Stromal cell of bone marrow (primary cell): ENCODE results near the gene GAS6.
A peak's percentile ranks its signal among the peaks of the same experiment; 100 is the strongest.
"Not testable (repeated sequence)": the region's sequence is repeated elsewhere in the genome, so short reads cannot be mapped to it uniquely, and the experiment has no call there.

Experiments used
- DNase-seq: peaks from one replicate; pipeline ENCODE4 v3.0.0-alpha.2; 2012; ENCODE audit warnings: low read depth

The GAS6 gene

DNA sequence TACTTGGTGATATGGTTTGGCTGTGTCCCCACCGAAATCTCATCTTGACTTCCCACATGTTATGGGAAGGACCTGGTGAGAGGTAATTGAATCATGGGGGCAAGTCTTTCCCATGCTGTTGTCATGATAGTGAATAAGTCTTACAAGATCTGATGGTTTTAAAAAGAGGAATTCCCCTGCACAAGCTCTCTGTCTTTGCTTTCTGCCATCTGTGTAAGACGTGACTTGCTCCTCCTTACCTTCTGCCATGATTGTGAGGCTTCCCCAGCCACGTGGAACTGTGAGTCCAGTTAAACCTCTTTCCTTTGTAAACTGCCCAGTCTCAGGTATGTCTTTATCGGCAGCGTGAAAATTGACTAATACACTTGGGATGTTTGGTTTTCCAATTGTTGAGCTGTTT, 4.0 kb upstream of the GAS6 start:
- DNase-seq: not testable (repeated sequence)

DNA sequence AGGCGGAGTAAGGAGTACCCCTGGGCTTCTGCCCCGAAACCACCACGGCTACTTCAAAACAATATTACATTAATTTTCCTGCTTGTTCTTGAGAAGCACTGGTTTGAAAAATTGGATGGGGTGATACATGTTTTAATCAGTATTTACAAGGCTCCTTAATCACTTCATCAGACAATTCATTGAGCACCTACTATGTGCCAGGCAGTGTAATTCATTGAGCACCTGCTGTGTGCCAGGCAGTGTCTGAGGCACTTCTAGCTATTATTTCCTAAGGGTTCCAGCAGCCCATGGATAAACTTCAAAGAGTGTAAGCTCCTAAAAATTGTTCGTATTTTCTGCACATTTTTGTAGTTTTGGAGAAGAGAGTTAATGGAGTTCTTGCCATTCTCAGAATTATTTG, 1.6 kb upstream of the GAS6 start:
- no peak for DNase-seq

DNA sequence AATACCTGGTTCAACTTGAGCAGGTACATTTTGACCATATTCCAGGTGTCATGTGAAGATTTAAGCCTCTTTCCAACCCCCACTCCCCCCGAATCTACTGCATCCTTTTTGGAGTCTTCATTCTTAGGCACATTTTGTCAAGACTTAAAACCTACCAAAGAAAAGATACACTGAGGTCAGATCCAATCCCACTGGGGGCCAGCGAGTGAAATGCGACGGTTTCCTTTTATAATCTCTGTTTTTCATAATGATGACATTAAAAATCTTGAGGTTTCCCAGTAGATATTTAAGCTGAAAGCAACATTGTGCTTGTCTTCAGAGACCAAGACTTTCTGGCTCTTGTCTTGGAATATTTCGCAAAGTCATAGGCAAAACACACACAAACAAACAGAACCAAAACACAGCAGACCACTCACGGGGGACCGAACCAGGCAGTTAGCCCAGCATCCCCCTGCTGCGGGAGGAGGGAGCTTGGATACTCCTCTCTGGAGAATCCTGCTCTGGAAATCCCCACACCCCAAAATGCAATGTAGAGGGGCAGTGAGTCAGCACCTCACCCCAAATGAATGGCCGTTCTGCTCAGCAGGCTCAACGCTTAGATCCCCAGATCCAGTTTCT, 506 bp upstream of the GAS6 start:
- DNase-seq: no peak

DNA sequence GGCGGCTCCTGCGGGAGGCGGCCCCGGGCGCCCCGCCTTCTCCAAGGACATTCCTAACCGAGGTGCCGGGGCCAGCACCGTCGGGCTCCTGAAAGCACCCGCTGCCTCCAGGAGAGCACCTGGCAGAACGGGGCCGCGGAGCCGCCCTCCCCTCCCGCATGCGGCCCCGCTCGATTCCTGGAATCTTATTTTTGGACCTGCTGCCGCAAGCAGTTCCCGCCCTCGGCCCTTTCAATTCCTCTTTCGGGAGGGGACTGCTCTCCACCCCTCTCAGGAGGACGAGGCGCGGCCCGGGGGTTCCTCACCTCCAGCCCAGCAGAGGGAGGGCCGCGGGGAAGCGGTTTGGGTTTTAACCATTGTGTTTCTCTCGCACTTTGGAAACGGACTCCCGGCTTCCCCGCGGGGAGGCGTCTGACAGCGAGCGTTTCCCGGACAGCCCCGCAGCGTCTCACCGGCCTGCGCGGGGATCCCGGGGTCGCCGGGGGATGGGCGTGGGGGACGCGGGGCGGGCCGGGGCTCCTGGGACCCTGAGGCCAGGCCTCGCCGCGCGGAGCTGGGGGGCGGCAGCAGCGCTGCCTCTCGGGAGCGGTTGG, 849 bp downstream of the GAS6 start:
- DNase-seq: no peak

DNA sequence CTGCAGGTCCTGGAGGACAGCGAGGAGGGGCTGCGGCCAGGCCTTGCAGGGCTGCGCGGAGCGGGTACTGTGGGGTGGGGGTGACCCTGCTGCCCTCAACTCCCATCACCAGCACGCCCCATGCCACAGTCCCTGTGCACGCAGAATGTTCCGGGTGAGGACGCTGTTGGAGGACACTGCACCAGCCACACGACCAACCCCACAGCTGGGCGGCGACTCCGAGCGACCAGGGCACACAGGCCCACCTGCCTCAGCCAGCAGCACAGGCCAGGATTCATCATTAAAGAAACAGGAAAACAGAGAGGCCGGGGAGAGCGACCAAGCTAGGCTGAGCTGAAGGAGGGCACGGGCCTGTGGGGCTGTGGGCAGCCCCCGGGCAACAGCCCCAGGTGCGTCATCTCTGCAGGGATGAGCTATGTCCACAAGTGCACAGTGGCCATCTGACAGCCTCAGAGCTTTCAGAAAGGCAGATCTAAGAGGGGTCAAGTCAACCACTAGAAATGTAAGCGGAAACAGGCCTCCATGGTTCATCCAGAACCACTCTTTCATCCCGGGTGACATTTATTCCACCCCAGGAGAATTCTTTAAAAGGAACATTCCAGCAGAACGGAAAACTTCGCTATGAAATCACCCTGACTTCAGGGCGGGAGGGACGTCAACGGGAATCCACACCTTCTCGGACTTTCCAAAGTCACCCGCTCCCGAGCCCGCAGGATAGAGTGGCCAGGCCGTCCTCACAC, 1.5 kb downstream of the GAS6 start:
- DNase-seq: no peak

DNA sequence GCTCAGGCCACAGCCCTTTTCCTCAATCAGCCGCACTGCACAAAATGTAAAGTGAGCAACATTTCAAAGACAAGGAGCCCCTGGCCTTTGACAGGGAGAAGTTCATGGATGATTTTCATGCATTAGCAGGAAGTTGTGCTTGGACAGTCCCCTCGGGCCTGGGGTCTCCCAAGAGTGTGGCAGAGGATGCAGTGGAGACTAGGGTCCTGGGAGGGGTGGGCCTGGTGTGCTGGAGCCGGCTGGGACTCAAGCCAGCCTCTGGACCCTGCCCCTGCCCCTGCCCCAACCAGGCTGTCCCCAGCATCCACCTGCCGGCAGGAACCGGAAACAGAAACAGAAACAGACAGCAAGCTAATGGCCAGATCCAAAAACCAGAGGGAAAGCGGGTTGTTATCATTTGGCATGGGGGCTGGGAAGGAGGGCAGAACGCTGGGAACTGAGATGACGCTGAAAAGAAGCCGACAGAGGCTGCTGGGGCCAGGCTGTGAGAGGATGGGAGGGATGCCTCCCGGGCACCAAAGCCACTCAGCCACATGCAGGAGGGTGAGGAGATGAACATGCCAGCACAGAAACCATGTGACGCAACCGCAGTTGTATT, 2.3 kb downstream of the GAS6 start:
- no peak for DNase-seq

DNA sequence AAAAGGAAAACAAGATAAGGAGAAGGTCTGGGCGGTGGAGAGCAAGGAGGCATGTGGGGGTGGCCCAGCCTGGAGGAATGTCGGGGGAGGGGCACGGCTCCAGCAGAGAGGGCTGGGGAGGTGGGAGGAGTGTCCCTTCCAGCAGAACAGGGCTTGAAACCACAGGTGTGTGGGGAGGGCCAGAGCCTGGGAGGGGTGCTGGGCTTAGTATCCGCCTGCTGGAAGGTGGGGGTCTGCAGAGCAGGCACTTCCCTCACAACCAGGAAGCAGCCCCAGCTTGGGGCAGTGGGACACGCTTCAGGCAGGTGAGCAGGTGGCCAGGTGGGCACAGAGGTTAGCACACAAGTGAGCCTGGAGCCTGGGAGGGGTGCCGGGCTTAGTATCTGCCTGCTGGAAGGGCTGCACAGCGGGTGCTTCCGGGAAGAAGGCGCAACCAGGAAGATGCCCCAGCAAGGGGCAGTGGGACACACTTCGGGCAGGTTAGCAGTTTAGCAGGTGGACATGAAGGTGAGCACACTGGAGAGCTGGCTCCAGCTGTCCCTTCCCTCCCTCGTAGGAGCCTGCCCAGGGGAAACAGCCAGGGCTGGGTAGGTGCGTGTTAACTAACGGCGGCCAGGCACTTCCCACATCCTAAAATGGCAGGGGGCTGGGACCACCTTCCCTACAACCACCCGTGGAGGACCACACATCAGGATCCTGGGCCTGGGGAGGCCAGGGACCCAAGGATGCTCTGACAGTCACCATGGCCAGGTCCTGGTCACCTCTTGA, 3.0 kb downstream of the GAS6 start:
- no peak for DNase-seq

DNA sequence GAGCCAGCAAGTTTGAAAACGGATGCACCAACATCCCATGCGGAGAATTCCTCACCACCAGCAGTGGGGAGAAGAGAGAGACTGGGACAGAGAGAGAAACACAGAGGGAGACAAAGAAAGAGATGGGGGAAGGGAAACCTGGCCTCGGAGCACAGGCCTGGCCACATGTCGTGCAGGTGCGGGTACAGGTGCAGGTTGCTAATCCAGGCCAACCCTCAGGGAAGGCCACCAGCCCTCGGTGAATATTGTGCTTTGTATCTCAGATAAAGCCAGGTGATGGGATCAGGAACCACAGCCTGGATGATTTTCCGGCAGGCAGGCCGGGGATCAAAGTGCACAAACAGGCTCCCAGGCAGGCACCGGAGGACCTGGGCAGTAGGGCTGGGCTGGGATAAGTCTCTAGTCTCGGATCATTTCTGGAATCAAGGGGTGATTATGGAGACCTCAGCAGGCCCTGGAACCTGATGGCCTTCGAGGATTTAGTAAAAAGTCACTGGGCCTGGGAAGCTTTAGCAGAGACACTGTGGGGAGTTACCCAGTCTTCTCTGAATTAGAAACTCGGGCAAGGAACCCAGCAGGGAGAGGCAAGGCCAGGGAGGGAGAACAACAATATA, 3.7 kb downstream of the GAS6 start:
- no peak for DNase-seq

DNA sequence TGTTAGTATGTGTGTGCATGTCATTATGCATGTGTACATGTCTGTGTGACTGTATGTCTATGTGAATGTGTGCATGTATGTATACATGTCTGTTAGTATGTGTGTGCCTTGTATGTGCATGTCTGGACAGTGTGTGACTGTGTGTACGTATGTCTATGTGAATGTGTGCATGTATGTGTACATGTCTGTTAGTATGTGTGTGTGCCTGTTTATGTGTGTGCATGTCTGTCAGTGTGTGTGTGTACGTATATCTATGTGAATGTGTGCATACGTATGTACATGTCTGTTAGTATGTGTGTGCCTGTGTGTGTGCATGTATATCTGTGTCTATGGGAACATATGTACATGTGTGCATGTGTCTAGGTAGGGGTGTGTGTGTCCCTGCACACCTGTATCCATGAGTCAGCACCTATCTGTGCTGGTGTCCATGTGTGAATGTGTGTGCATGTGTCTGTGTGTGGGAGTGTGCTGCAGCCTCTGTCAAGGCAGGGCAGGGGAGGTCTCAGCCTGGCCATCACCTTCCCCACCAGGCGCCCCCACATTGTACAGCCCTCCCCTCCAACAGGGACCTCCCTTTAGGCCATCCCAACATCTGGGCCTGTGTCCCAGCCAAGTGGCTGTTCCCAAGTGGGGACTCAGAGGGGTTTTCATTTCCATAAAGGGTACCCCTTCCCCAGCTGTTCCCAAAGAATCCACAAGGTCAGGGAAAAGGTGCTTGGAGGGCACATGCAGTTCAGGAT, 4.4 kb downstream of the GAS6 start:
- no peak for DNase-seq

DNA sequence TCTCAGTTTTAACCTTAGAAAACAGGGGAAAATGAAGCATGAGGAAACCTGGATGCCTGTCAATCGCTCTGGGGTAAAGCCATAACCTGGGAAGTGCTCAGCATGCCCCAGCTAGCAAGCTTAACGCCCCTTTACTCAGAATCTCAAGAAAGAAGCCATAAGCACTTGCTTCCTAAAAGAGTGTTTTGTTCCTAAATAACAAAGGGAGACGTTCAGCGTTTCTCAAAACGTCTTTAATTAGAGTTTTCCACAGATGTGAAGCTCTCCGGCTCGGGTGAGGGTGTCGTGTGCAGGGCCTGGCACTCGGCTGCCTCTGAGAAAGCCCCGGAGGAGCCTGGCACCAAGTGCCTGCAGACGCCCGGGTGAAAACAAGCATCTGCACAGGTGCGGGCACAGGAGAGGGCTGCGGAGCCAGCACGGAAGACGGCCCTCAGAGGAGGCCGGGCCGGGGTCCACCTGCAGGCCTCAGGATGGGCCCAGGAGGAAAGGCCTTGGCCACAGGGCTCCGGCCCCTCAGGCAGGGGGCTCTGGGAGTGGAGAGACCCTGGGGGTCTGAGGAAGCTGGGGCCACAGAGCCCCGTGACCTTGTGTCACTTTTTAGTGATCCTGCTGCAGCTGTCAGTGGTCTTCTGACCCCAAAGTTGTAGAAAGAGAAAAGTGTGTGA, 6.2 kb downstream of the GAS6 start:
- DNase-seq: no peak

DNA sequence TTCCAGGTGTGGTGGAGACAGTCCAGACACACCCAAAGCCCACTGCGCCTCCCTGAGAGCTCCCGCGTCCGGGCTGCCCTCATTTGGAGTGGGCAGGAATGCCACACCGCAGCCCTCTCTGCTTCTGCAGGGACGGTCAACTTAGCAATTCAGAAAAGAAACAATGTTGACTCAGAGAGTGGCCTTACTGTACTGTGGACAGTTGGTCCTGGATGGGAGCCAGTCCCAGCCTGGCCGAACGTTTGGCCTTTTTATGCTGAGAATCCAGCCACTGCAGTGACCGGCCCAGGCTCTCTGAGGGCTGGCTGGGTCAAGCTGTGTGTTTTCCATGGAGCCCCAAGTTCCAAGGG, 7.2 kb downstream of the GAS6 start:
- DNase-seq: peak; percentile 52

DNA sequence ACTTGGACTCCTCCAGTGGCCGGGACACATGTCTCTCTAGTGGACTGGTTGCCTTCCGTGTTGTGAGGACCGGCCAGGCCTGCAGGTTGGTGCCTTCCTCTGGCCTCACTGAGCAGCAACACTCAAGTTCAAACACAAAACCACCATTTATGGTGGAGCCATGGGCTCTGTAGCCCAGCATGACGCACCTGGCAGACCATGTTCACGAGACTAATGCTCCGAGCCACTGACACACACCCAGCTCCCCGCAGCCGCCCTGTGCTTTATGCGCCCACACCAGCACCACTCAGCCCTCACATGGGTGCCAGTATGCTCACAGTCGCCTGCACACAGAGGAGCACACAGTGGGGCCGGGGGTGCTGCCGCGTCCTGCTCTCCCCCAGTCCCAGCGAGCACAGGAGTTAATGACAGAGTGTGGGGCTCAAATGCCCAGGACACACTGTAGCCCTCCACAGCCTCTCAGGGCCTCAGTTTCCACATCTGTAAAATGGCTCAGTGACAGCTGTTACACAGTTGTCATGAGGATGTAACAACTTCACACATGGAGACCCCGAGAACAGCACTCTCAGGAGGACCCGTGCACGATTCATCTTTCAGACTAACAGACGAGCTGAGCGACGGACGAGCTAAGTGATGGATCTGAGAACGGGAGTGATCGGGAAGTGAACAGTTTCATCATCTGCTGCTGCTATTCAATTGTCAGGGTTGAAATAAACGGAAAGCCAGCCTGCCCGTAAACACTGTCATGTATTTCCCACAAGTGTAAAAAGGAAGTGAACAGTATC, 7.8 kb downstream of the GAS6 start:
- DNase-seq: no peak

DNA sequence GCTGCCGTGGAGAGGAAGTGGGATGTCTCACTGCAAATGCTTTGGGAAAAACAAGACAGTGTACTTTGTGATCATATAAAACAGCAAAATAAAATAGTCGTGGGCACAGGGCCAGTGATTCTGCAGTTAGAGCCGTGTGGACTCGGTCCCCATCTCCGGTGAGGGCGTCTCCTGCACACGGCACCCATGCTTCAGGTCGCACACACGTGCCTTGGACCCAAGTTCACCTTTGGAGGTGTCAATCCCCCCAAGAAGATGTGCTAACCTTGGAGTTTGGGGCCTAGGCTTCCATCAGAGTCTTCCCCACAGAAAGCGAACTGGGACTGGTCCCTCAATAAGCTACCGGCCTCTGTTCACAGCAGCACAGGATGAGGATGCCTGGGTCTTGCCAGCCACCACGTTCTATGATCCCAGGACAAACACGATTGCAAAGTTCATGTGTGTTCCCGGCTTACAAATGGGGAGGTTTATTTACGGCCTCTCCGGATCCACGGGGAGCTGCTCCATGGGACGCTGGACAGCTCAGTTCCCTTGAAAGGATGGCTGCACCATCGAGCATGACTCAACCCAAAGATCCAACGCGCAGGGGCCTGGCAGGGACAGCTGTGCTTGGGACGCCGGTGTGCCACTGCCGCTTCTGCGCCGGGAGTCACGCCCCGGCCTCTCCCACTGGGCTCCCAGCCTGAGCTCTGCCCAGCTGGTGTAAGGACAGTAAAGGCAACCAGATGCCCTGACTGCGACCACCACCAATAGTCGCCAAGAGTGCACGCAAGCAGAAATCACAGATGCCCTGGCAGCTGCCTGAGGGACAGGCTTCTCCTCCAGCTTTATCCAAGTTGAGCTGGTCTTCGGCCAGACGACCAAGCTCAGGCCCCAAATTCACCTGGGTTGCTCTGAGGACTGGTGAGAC, 8.6 kb downstream of the GAS6 start:
- no peak for DNase-seq

DNA sequence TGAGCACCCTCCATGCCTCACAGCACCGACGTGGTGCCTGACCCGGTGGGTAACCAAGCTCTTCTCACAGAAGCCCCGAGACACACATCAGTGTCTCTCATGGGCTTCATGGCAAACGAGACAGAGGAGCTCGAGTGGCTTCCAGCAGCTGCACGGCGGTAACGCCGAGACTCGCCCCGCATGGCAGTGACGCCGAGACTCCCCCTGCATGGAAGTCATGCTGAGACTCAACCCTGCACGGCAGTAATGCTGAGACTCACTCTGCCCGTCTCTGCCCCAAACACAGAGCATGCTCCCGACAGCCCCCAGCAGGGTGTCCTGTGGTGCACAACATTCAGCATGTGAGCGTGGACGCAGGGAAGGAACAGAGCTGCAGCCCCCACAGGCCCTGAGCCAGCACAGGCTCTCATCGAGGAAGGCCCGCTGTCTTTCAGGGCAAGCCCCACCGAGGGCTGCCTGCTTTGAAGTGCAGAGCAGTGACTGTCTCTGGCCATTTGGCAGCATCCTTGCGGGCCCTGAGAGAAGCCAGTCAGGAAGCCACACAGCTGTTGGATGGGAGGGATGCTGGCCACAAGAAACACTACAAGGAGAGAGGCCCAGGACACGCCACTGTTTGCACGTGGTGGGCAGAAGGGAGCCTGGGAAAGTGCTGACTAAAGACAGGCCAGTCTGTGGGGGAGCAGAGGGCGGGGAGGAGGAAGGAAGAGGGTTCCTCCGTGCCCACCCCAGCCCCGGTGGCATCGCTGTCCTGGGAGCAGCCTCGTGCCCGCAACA, 9.5 kb downstream of the GAS6 start:
- no peak for DNase-seq

DNA sequence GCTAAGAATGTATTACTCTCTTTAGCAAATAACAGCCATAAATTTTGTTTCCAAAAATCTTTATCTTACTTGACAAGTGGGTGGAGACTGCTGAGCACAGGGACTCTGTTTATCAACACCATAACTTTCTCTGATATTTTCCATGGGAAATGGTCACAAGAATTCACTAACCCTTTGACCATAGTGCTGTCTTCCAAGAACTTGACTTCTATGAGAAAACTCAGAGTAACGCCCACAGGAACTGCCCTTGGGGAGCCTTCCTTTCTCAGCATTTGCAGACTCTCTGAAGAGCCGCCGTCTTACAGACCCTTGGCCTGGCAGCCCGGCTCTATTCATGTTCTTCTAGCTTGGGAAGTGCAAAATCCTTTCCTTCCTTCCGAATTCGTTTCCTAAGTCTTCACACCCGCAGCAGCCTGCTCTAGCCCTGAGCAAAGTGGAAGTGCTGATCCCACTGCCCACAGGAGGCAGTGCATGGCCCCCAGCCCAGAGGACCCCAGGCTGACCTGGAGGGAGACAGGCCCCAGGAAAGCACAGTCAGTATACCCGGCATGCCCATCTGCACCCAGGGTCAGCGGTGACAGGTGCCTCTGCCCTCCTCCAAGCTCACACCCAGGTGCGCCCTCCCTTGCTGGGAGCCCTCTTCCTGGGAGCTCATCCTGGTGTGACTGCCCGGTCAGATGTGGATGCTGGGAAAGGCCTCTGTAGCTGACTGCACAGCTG, 10.2 kb downstream of the GAS6 start:
- no peak for DNase-seq

DNA sequence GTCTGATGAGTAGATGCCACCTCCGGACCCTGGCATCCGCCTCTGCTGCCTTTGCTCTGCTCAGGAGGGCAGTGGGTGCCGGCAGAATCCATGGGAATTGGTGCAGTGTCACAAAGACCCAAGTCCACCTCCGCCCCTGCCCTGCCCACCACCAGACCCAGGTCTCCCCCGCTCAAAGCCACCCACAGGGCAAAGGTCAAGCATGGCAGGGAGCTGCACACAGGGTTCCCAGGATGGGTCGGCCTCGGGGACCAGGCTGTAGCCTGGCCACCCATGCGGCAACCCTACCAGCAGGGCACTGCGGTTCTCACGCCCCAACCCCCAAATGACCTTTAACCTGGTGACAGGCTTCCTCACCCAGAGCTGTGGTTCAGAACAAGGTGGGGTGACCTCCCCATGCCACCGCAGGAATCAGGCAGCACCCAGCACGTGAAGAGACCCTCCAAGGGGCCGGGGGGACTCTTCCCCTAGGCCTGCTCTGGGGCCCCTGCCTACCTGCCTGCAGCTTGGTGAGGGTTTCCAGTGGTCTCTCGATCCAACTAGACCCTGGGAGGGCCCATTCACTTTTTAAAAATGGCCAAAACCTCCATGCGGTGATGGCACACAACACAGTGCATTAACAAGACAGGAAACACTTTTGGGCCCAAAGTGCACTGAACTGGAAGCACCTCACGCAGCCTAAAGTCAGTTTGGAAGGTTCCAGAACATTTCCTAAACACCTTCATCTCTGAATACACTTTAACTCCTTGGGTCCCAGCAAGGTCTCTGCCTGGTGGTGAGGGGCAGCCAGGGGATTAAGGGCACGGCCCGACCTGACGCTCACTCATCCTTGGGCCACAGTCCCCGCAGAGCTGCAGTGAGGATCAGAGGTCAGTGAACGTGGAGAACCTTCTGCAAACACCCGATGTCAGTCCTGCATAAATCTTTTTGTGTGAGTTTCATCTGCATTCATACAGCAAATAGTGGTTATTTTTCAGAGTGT, 11.0 kb downstream of the GAS6 start:
- no peak for DNase-seq
